H7 (cell line): ENCODE data around the gene NACC2. TPM values are rescaled to one million over a fixed set of nuclear protein-coding genes. Genes with fewer than 3 reads are reported as not detected.
A peak's percentile ranks its signal among the peaks of the same experiment; 100 is the strongest.

Experiments
- DNase-seq: peaks from one replicate; pipeline ENCODE4 v3.0.0; 2012
- H3K27me3 ChIP-seq: 2 replicates; pipeline ENCODE4 v1.6.0; 2011; ENCODE audit warnings: mild to moderate bottlenecking, low read length; ENCODE audit not compliant: control insufficient read depth, insufficient read depth
- H3K36me3 ChIP-seq: replicated peaks from 2 replicates; pipeline ENCODE4 v1.5.1; 2011; ENCODE audit warnings: low read length; ENCODE audit not compliant: control insufficient read depth, insufficient read depth
- H3K4me3 ChIP-seq: 2 replicates; pipeline ENCODE4 v1.5.1; 2011; ENCODE audit warnings: low read depth, mild to moderate bottlenecking, control low read depth, low read length, moderate library complexity; ENCODE audit not compliant: insufficient read depth
- total RNA-seq: library from RNA; depleted of rRNA; stranded (reverse); fragments of >200 nt; shearing (Covaris generic); gene quantifications from 2 replicates; pipeline ENCODE4 v1.2.3, GENCODE V29; 2014

NACC2 gene
- total RNA-seq, 1 experiment from 2014 or later = 19.3 TPM

- Histone ChIP-seq H3K27me3 (no peaks in the 10 kb centered on the region), H3K36me3 (no peaks in the 10 kb centered on the region; the same call in 1 of the 2 replicates), H3K4me3 (peak overlapping the region; percentile 63)
- peak; percentile 85 for DNase-seq
Observed at GRCh38 chr9:136050701-136051452, 44.2 kb downstream of the NACC2 start.

GRCh38 chr9:136050266-136050700, 44.8 kb downstream of the NACC2 start:
- Histone ChIP-seq H3K4me3 (peak overlapping the region; percentile 63), H3K36me3 (no peaks in the 10 kb centered on the region; the same call in 1 of the 2 replicates), H3K27me3 (no peaks in the 10 kb centered on the region)
- DNase-seq = peak; percentile 76

DNA sequence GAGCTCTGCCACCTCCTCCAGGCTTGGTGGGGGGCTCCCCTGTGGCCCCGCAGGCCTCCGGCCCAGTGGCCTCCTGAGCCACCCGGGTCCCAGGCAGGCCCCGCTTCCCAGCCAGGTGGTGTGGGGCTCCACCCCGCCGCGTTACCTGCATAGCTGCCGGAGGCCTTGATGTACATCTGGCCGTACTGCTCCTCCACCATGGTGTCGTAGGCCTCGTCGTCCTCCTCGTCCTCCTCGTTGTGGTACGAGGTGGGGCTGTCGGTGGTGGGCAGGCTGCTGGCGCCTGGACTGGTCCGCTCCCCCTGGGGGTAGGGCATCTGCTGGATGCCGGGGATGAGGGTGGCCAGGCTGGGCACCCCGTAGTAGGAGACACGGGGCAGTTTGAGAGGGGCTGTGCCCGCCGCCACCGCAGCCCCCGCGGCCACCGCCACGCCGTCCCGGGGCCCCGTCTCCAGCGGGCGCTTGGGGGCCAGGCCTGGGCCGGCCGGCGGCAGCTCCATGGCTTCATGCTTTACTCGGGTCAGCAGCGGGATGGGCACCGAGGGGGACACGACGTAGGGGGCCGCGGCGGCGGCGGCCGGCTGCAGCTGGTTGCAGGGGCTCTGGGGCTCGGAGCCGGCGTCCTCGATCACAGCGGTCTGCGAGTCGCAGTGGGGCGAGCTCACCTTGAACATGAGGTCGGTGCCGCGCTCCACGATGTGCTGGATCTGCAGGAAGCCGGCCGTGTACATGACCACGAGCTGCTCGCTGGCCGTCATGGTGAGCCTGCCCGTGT, 45.4 kb downstream of the NACC2 start:
- Histone ChIP-seq H3K4me3 (no peak overlapping the region), H3K36me3 (no peaks in the 10 kb centered on the region; the same call in 1 of the 2 replicates), H3K27me3 (no peaks in the 10 kb centered on the region)
- DNase-seq = peak; percentile 55

DNA sequence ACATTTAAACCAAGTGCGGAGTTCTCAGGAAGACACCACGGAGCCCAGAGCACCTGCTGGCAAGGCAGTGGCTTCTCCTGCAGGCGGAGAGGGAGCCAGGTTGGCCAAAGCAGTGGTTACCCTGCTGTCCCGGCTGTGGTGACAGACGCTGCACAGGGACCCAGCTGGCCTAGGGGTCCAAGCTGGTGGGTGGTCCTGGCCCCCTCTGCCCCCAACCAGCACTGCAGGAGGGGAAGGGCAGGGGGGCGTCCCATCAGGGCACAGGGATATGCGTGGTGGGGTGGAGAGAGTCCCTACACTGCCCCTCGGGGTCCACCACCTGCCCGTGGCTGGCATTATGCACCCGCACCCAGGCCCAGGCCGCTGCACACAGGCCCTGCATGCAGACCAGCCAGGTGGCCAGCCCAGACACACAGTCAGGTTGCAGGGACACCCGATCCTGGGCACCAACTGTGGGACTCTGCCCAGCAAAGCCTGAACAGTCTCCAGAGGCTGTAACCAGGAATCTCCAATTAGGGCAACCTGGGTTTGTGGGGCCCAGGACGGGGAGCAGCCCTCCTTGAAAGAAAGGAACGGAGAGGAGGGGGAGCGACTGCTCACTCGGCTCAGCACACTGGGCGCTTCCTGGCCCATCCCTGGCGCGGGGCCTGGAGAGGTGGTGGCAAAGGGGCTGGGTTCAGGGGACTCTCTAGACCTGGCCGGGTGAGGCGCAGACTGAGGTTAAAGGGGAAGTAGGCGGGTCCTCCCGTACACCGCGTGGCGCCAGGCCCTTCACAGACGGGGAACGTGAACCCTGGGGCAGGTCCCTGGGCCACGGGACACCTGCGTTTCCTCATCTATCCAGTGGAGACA, 46.3 kb downstream of the NACC2 start:
- no peaks in the 10 kb centered on the region for H3K27me3 ChIP-seq
- no peaks in the 10 kb centered on the region; the same call in 1 of the 2 replicates for H3K36me3 ChIP-seq
- H3K4me3 ChIP-seq = no peak overlapping the region
- DNase-seq = peak; percentile 71

DNA sequence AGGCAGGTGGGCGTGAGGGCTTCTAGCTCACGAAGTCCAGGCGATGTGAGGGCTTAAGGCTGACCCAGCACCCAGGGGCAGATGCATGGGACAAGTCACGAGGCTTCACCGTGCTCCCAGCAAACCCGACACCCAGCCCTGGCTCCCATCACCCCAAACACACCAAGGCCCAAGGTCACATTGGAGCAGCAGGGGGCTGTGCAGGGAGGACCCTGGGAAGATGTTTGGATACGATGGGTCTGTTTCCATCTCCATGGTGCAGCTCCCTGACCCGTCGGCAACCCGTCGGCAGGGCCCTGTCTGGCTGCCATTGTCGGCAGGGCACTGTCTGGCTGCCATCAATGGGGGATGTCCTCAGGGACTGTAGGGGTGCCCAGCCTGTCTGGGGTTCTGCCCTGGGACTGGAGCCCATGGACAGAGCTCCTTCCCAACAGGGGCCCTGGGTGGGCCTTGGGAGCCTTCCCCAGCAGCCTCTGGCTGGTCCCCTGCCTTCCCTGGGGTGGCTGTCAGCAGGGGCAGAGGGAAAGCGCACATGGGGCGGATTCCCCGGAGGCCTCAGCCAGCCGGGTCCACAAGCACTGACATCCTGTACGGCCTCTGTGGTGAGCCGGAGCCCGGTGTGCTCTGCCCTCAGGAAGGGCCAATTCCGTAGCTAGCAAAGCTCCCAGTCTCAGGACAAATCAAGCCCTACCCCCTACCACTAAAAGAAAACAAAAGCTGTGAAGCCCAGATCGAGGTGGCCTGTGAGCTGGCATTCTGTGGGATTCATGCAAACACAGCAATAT, 47.1 kb downstream of the NACC2 start:
- DNase-seq = peak; percentile 76
- Histone ChIP-seq H3K27me3 (no peaks in the 10 kb centered on the region), H3K4me3 (no peak overlapping the region), H3K36me3 (no peaks in the 10 kb centered on the region; the same call in 1 of the 2 replicates)

DNA sequence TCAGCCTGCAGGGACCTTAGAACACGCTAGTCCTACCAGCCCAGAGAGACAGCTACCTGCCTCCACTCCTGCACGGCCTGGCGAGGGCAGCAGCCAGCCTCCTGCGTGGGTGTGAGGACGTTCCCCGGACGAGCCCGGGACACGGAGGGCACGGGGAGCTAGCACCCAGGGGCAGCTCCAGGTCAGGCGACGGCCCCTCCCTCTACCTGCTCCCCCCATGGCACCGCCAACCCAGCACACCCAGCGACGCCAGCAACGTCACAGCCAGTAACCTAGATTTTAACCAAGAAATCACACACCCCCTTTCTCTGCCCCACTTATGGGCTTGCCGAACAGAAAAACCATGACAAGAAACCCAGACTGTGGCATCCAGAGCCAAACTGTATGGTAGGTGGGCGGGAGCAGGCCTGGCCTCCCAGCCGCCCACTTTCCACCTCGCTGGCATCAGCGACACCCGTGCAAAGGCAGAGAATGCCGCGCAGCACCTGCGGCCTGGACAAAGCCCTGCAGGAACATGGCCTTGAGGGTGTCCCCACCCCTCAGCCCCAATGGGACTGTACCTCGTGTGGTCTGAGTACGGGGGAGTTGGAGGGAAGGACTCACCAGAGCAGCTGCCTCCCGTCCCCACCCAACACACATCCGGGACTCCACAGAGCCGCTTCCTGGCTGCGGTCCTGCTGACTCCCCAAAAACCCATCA, 47.9 kb downstream of the NACC2 start:
- no peak overlapping the region for H3K4me3 ChIP-seq
- H3K36me3 ChIP-seq = no peaks in the 10 kb centered on the region; the same call in 1 of the 2 replicates
- H3K27me3 ChIP-seq = no peaks in the 10 kb centered on the region
- peak; percentile 52 for DNase-seq

- Histone ChIP-seq H3K27me3 (no peaks in the 10 kb centered on the region), H3K4me3 (no peak overlapping the region), H3K36me3 (no peaks in the 10 kb centered on the region; the same call in 1 of the 2 replicates)
- DNase-seq = no peak
Observed at GRCh38 chr9:136046554-136046920, 48.6 kb downstream of the NACC2 start.

DNA sequence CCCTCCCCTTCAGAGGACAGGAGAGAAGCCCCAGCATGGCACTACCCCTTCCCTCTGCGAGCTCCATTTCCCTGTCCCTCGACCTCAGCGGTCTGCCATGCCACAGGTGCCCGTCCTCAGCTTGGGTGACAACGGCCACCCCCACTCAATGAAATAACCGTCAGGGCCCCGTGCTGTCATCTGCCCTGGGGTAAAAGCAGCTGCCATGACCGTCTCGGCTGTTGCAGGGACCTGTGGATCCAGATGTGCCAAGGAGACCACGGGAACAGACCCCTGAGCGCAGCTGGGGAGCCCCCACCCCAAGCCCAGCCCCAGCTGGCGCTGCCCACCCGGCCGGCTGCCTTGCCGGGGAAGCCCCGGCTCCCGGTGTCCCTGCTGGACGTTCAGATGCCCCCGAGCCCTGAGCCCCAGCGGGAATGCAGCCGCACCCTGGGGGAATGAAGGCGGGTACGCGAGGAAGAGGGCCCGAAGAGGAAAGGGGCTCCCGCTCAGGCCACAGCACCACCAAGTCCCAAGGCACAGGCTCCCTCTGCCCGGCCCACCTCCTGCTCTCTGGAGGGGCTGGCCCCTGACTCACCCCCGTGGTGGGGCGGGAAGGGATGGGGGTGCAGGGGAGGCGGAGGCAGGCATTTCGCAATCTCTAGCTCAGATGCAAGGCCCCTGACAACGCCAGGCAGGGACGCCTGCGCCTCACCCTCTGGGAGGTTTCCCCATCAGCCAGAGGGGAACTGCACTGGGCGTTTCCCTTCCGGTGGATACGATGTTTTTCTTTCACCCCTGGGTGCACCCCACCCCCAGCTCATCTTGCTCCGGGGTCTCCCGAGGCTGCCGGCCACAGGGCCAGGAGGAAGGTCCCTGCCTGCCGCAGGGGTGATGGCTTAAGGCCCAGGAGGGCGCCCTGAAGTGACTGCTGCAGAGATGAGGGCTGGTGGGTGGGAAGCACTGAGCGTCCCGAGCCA, 49.2 kb downstream of the NACC2 start:
- peak; percentile 62 for DNase-seq
- Histone ChIP-seq H3K36me3 (no peaks in the 10 kb centered on the region; the same call in 1 of the 2 replicates), H3K4me3 (no peak overlapping the region), H3K27me3 (no peaks in the 10 kb centered on the region)

DNA sequence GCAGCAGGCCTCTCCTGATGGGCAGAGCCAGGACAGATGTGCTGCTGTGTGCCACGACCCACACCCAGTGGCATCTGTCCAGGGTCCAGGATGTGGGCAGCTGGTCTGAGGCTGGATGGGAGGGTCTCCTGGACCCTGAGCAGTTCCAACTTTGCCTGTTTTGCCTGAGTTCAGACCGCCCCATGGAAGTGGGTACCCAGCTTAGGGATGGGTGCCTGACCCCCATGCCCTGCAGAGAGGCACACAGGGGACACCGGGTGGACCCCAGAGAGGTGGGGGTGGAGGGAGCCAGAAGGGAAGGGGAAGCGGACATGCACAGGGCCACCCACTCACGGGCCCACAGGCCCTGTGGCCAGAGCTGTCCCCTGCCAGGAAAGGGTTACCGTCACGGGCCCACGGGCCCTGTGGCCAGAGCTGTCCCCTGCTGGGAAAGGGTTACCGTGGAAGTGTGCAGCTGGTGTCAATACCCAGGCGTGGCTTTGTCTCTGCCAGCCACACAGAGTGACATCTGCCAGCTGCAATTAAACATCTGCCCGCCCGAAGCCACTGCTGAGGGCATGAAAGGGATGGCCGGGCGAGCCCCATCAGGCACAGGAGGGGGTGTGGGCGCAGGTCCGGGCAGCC, 50.0 kb downstream of the NACC2 start:
- H3K4me3 ChIP-seq = no peak overlapping the region
- peak; percentile 39 for DNase-seq
- H3K36me3 ChIP-seq = no peaks in the 10 kb centered on the region; the same call in 1 of the 2 replicates

DNA sequence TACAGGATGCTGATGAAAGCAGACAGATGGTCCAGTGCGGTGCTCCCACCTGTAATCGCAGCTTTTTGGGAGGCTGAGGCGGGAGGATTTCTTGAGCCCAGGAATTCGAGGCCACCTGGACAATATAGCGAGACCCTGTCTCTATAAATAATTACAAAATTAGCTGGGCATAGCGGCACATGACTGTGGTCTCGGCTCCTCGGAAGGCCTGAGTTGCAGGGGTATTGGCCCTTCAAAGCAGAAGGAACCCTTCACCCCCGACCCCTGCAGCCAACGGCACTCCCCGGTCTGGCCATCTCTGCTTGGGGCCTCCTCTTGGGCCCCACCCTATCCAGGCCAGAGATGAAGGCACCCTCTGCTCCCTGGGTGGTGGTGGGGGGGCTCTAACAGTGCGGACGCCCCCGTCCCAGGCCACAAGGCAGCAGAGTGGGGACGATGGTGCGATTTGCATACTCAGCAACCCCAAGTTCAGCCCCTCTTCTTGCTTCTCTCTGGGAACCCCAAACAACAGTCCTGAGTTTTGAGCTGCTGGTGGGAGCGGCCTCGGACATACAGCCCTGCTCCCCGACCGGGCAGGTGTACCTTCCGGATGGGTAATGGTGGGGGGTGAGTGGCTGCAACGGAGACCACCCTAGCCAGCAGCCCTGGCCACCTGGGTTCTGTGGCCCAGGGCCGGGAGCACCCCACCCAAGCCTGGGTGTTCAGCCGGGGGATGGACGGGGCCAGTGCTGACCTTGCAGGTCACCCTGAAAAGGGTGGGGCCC, 50.7 kb downstream of the NACC2 start:
- peak; percentile 38 for DNase-seq
- Histone ChIP-seq H3K27me3 (no peaks in the 10 kb centered on the region), H3K36me3 (no peaks in the 10 kb centered on the region; the same call in 1 of the 2 replicates), H3K4me3 (no peak overlapping the region)

More for the DNA sequence above, 50.0 kb downstream of the NACC2 start:
- H3K27me3 ChIP-seq = no peaks in the 10 kb centered on the region

GRCh38 chr9:136043441-136043991, 51.6 kb downstream of the NACC2 start:
- no peaks in the 10 kb centered on the region; the same call in 1 of the 2 replicates for H3K36me3 ChIP-seq
- H3K27me3 ChIP-seq = no peaks in the 10 kb centered on the region
- DNase-seq = peak; percentile 52
- no peak overlapping the region for H3K4me3 ChIP-seq
